A673 (cell line): Measurements from ENCODE around the gene BPTF.

ENCODE experiments used
- CTCF ChIP-seq: fragments of 300-800, 200-600 bp; sonication (generic); conservative IDR thresholded peaks from 2 replicates; pipeline ENCODE4 v1.5.1; 2017; ENCODE audit warnings: low read depth, mild to moderate bottlenecking, antibody characterized with exemption, low read length, moderate library complexity, mixed read lengths
- EZH2 ChIP-seq: fragments of 200-600 bp; sonication (generic); IDR thresholded peaks from 2 replicates; pipeline ENCODE4 v1.6.1; 2017; ENCODE audit warnings: borderline replicate concordance, low read depth, mild to moderate bottlenecking, mixed read lengths, antibody characterized with exemption, low read length; ENCODE audit not compliant: poor library complexity, severe bottlenecking

DNA sequence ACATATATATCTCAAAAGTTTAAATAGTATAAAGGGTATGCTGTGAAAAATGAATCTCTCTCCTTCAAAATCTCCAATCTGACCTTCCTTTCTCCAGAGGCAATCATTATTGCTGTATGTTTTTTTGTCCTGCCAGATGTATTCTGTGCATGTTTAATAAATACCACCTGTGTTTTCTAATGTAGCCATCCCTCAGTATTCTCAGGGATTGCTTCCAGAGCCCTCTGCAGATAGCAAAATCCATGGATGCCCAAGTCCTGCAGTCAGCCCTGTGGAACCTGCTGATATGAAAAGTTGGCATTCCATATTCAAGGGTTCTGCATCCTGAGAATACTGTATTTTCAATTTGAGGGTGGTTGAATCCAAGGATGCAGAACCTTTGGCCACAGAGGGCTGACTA is 42.9 kb downstream of the BPTF start:
- TF ChIP-seq CTCF: no peak
- no peak for TF ChIP-seq EZH2
